ENCODE measurements around the gene SBF2. TPM values are rescaled to one million over a fixed set of nuclear protein-coding genes. Genes with fewer than 3 reads are reported as not detected.

The SBF2 gene
- total and polyA plus RNA-seq, 9 of the 15 experiments (the other 6 are each of a cell fraction or from before 2014, with no cell fraction given): 0.80 to 9.5 (median 5.0) TPM

DNA sequence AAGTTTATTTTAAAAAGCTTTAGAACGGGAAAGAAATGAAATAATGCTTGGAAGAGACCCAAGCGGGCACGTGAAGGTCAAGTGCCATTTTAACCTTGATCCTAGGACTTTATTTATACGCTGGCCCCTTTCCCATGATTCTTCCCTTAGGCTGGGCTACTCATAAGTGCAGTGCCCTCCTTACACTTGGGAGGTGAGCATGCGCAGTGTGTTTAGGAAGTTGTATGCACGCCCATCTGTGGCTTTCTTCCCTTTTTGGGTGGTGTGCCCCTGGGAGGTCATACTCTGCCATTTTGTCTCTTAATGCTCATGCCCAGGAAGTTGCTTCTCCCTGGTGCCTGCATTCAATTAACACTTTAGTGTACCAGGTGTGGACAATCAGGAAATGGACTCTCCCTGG, 390.4 kb downstream of the SBF2 start:
- Histone ChIP-seq H3K4me2 (ENCODE audit: insufficient read depth, low read length) (no peak overlapping the region), H3K36me3 (ENCODE audit: control insufficient read depth, insufficient read depth, low read length) (no peaks in the 10 kb centered on the region), H3K4me3 (no peak overlapping the region), H3K9me1 (ENCODE audit: control insufficient read depth, insufficient read depth, low read length) (peaks cover 2% of the 10 kb centered on the region), H3K27ac (ENCODE audit: extremely low read depth, low read depth, low read length) (no peak overlapping the region), H3K4me1 (replicated peaks in 1 of 2; ENCODE audit: control insufficient read depth in 2 of 2, insufficient read depth in 2 of 2, low read length in 2 of 2) (no peaks in the 10 kb centered on the region; a peak in 1 of 5 replicates), H3K9me3 (replicated peaks; ENCODE audit: control insufficient read depth, insufficient read depth, low read depth, low read length) (no peaks in the 10 kb centered on the region), H4K20me1 (replicated peaks; ENCODE audit: control insufficient read depth, insufficient read depth, low read length) (no peaks in the 10 kb centered on the region), H3K79me2 (ENCODE audit: control insufficient read depth, insufficient read depth, low read length) (no peaks in the 10 kb centered on the region), H3K9ac (ENCODE audit: insufficient read depth in 1 of 2, low read depth in 2 of 2, low read length in 2 of 2) (no peak overlapping the region), H2AFZ (ENCODE audit: low read depth, low read length) (no peak overlapping the region), H3K27me3 (ENCODE audit: control insufficient read depth in 2 of 2, insufficient read depth in 2 of 2, low read length in 2 of 2) (no peaks in the 10 kb centered on the region)
- POLR2A ChIA-PET: interaction anchor here (0.6 kb wide), 1 partner anchor 908 kb away, joined by 3 read pairs; no protein-coding TSS in a partner anchor
- DNase-seq (ENCODE audit: extremely low read depth in 1 of 4, low spot score in 3 of 4) (no peak), ATAC-seq (no peak), FAIRE-seq (no peak)
- intact Hi-C loops (cut with micrococcal nuclease): no loop called here
- WGBS (ENCODE audit: insufficient coverage, low coverage, missing lambda C conversion rate): 21% methylated on average over 6 of the region's 6 CpGs
- CTCF ChIA-PET (ENCODE audit: low intra/inter-chr PET ratio): no interaction called here
- no TSS peak for BruUV-seq (replicated peaks)
- peak; percentile 75 to 81 for TF ChIP-seq NRF1 (conservative IDR thresholded peaks at IDR 0.05 in 1 of 2, IDR thresholded peaks at IDR 0.05 in 1 of 2)
- TF ChIP-seq, protein P1, sequence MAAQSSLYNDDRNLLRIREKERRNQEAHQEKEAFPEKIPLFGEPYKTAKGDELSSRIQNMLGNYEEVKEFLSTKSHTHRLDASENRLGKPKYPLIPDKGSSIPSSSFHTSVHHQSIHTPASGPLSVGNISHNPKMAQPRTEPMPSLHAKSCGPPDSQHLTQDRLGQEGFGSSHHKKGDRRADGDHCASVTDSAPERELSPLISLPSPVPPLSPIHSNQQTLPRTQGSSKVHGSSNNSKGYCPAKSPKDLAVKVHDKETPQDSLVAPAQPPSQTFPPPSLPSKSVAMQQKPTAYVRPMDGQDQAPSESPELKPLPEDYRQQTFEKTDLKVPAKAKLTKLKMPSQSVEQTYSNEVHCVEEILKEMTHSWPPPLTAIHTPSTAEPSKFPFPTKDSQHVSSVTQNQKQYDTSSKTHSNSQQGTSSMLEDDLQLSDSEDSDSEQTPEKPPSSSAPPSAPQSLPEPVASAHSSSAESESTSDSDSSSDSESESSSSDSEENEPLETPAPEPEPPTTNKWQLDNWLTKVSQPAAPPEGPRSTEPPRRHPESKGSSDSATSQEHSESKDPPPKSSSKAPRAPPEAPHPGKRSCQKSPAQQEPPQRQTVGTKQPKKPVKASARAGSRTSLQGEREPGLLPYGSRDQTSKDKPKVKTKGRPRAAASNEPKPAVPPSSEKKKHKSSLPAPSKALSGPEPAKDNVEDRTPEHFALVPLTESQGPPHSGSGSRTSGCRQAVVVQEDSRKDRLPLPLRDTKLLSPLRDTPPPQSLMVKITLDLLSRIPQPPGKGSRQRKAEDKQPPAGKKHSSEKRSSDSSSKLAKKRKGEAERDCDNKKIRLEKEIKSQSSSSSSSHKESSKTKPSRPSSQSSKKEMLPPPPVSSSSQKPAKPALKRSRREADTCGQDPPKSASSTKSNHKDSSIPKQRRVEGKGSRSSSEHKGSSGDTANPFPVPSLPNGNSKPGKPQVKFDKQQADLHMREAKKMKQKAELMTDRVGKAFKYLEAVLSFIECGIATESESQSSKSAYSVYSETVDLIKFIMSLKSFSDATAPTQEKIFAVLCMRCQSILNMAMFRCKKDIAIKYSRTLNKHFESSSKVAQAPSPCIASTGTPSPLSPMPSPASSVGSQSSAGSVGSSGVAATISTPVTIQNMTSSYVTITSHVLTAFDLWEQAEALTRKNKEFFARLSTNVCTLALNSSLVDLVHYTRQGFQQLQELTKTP (IDR thresholded peaks at IDR 0.05; ENCODE audit: low read depth in 1 of 2, partially characterized antibody in 2 of 2): no peak
- in situ Hi-C loops (cut with MboI): no loop called here
